Measurements from ENCODE around the gene HSPA5.
"Not testable (repeated sequence)": the region's sequence is repeated elsewhere in the genome, so short reads cannot be mapped to it uniquely, and the experiment has no call there.

The HSPA5 gene

DNA sequence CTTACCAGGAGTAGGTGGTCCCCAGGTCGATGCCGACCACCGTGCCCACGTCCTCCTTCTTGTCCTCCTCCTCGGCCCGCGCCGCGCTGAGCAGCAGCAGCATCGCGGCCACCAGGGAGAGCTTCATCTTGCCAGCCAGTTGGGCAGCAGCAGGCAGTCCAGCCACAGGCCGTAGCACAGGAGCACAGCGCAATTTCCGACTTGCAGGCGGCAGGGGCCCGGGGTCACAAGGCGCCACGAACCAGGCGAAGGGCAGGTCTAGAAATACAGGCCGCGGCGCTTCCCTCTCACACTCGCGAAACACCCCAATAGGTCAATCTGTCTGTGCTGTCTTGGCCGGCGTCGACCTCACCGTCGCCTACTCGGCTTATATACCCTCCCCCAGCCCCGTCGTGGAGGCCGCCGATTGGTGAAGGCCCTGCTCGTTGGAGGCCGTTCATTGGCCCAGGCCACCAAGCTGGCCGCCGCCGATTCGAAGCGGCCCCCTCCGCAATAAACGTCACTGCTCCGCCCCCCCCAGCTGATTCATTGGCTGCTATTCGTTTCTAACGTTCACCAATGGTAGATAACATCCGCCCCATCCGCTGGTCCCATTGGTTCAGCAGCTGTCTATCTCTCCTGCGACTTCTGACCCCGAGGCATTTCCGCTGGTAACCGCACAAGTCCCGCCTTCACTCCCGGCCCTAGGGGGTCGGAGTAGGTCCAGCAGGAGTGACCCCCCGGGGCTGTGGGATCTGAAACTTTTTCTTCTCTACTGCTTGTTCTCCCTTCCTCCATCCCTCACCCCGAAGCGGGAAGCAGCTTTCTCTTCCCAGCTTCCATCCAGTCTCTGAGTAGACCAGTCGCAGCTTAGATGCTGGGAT lies at the start of gene HSPA5:
Gene HSPA5, minus strand, starts transcription at position 344 of the 863 bp plus-strand sequence. Its CDS starts 217 bp downstream, at position 127.
- DNase-seq (ENCODE audit: low spot score), result peak; percentile 100

GRCh38 chr9:125286935-125287433 lies 45.8 kb upstream of the HSPA5 start:
- DNase-seq (ENCODE audit: low spot score), result not testable (repeated sequence)

GRCh38 chr9:125284855-125285254 lies 43.7 kb upstream of the HSPA5 start:
- no peak for DNase-seq (ENCODE audit: low spot score)

DNA sequence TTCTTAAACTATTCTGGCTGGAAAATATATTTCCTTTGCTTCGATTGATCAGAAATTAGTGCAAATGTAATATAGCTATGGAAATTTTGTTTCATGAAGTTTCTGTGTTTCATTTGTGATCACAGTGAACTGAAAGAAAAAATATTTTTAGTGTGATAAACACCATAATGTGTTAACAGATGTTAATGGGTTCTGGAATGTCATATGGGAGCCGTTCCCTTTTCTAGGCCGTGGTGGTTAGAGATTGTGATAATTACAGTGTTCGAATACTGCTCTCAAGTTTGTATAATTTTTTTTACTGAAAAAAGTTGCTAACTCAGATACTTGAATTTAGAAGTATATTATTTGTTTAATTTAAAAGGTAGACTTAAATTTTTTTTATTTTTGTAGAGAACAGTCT lies 39.8 kb upstream of the HSPA5 start:
- DNase-seq (ENCODE audit: low spot score), result no peak

GRCh38 chr9:125277411-125277810 lies 36.3 kb upstream of the HSPA5 start:
- no peak for DNase-seq (ENCODE audit: low spot score)

DNA sequence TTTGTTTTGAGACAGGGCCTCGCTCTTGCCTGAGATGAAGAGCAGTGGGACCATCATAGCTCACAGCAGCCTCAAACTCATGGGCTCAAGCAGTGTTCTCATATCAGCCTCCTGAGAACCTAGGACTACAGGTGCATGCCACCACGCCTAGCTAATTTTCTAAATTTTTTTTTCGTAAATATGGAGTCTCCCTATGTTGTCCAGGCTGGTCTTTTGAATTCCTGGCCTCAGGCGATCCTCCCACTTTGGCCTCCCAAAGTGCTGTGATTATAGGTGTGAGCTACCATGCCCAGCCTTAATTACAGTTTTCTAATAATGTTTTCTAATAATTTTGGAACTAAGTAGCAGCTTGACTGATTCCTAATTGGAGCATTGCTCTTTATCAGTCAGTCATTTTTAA lies 35.6 kb upstream of the HSPA5 start:
- DNase-seq (ENCODE audit: low spot score), result no peak

GRCh38 chr9:125272697-125273096 lies 31.6 kb upstream of the HSPA5 start:
- DNase-seq (ENCODE audit: low spot score), result no peak

DNA sequence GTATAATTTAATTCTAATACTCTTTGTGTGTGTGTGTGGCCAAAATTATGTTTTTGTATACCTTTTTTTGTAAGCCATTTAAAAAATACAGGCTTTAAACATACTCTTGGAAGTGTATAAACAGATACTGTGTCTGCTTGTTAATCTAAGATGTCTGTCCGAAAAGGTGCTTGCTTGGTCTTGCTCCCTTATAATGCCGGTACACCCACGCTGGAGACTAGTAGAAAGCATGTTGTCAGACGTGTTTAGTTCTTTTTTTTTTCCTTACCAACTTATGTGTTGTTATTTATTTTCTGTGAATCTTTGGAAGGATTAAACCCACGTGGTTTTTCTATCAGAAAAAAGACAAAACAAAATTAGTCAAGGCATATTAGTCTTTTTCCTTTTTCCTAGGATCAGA lies 29.9 kb upstream of the HSPA5 start:
- no peak for DNase-seq (ENCODE audit: low spot score)

DNA sequence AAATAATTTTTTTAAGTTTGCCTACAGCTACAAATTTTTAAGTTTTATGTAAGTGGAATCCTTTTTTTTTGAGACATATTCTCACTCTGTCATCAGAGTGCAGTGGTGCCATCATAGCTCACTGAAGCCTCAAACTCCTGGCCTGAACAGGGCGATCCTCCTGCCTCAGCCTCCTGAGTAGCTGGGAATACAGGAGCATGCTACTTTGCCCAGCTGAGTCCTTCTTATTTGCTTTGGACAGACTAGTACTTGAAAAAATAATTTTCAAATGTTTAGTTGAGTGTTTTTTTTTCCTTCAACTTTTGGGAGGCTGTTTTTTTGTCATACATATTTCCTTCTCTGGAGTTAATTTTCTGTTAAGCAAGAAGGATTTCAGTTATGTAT lies 27.9 kb upstream of the HSPA5 start:
- no peak for DNase-seq (ENCODE audit: low spot score)

DNA sequence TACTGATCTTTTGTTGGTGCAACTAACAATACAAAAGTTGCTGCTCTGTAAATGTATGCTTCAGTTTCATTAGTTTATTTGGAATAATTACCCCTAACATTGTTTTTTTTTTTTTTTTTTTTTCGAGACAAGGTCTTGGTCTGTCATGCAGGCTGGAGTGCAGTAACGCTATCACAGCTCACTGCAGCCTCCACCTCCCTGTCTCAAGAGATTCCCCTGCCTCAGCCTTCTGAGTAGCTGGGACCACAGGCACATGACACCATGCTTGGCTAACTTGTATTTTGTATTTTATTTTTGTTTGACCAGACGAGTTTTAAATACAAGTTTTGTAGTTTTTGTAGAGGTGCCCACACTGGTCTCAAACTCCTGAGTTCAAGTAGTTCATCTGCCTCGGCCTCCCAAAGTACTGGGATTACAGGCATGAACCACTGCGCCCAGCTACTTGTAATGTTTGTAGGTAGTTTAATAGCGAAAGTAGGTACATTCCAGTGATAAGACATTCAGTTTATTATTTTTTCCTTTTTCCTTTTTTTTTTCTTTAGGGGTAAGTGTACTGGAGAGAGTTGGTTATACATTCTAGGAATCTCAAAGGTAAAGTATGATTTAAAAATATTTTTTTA lies 27.4 kb upstream of the HSPA5 start:
- DNase-seq (ENCODE audit: low spot score), result no peak

DNA sequence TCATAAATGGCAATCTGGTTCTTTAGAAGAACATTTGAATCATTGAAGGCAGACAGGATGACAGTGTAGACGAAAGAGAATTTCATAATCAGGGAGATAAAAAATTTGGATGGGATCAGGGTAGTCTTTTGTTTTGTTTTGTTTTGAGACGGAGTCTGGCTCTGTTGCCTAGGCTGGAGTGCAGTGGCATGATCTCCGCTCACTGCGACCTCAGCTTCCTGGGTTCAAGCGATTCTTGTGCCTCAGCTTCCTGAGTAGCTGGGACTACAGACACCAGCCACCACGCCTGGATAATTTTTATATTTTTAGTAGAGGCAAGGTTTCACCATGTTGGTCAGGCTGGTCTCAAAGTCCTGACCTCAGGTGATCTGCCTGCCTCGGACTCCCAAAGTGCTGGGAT lies 22.9 kb upstream of the HSPA5 start:
- not testable (repeated sequence) for DNase-seq (ENCODE audit: low spot score)

GRCh38 chr9:125262294-125262991 lies 21.3 kb upstream of the HSPA5 start:
- peak; percentile 59 for DNase-seq (ENCODE audit: low spot score)

DNA sequence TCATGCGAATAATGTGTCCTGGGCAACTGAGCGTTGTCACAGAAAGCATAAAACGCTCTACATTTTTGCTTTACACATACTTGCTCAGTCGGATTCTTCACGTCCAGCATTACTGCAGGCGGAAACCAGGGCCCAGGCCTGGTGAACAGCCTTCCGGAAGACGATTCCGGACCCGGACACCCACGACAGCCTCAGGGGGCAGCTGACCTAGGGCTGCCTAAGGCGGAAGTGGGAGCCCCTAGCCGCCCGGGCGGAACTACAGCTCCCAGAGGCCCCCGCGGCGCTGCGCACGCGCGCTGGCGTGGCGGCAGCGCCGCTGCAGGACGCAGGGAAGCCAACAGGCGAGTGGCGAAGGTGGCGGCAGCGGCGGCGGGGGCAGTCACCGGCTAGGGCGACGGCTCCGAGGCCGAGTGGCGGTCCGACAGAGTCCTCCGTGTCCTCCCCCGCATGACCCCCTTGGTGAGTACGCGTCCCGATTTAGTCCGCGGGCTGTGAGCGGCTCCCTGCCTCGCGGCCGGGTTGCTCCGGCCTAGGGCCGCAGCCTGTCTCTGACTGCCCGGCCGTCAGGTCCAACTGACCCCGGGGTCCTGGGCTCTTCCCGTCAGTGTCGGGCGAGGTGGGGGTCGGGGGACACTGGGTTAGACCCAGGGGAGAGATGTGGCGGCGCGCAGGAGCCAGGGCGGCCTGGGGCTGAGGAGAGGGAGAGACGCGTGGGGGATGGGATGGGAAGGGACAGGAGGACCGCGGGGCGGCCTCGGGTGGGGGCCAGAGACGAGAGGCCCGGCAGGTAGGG lies 20.6 kb upstream of the HSPA5 start, which contains the start of gene GAPVD1:
Gene GAPVD1, plus strand, starts transcription at position 326 of the 793 bp plus-strand sequence. CDS start 37,096 bp downstream, outside the sequence.
- peak; percentile 98 for DNase-seq (ENCODE audit: low spot score)

DNA sequence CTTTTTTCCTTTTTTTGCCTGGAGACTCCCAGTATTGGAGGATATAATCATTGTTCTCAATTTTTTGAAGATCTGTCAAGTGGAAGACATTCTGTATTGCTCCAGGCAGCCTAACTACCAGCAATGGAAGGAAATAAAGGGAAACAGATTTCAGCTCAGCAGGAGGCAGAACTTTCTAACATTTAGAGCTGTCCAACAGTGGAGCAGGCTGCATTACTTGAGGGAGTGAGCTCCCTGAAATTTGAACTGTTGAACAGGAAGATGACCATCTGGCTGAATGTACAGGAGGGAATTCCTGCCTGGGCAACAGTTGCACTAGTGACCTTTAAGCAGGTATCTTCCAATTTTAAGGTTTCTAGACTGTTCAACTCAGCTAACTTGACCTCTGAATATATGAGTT lies 19.4 kb upstream of the HSPA5 start:
- peak; percentile 34 for DNase-seq (ENCODE audit: low spot score)

DNA sequence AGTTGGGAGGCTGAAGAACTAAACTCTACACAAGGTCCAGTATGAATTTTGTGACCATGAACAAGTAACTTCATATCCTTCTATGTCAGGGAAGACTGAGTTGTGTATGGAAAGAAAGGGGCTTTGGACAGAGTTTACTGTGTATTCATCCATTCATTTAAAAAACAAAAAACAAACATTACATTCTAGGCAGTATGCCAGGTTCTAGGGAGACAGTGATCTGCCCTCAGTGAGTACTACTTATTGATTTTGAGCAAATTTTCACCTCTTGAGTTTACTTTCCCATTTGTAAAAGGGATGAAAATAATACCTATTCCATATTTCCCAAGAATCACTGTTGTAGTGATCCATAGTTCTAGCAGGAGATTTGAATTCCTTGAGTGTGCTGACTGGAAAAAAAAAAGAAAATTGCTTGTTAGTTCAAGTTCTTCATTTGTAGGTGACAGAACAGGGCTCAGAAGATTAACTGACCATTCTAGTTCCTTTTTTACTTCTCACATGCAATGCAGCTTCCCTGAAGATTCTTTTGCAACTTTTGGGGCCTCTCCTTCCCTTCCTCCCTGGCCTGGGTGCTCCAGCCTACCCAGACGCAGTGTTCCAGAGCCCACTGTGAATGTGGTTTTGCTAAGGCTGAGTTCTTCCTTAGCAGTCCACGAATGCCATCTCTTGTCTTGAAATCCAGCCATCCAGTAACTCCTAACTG lies 17.8 kb upstream of the HSPA5 start:
- no peak for DNase-seq (ENCODE audit: low spot score)

DNA sequence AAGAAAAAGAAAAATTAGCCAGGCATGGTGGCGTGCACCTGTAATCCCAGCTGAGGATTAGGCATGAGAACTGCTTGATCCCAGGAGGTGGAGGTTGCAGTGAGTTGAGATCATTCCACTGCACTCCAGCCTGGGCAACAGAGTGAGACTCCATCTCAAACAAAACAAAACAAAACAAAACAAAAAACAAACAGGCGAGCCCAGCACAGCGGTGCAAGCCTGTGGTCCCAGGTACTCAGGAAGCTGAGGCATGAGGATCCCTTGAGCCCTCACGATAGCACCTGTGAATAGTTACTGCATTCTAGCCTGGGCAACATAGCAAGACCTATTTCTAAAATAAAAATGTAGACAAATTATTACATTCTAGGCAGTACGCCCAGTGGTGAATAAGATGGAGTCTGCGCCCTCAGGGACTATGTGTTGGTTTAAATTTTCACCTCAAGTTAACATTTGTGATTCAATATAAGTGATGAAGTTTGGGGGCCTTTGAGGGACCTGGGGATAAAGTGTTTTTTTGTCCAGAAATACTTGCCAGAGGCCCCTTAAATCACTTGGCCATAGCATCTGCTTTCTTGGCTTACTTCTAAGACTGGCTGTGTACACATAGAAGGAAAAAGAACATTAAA lies 17.1 kb upstream of the HSPA5 start:
- DNase-seq (ENCODE audit: low spot score), result no peak

GRCh38 chr9:125255781-125256391 lies 14.7 kb upstream of the HSPA5 start:
- DNase-seq (ENCODE audit: low spot score), result peak; percentile 60

DNA sequence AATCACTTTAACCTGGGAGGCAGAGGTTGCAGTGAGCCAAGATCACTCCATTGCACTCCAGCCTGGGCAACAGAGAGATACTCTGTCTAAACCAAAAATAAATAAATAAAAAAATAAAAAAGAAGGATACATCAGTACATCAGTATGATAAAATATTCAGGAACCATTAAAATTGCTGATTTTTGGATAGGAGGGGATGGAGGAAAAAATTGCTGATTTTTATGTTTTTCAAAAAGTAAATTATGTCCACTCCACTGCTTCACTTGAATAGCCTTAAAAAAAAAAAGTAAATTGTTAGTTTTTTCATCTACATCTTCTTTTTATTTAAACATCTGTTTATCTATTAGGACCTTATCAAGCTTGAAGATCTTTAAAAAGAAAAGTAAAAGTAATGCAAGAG lies 13.1 kb upstream of the HSPA5 start:
- DNase-seq (ENCODE audit: low spot score), result no peak

DNA sequence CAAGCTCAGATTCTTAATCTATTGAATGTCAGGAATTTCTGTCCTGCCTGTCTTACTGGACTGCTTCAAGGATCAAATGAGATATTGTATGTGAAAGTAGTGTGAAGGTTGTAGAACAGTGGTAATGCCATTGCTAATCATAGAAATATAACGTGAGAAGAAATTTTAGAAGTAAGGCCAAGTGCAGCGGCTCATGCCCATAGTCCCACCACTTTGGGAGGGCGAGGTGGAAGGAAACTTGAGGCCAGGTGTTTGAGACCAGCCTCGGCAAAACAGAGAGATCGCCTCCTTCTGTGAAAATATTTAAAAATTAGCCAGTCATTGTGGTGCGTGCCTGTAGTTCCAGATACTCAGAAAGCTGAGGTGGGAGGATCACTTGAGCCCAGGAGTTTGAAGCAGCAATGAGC lies 5.1 kb upstream of the HSPA5 start:
- DNase-seq (ENCODE audit: low spot score), result no peak

GRCh38 chr9:125243792-125244260 lies 2.7 kb upstream of the HSPA5 start:
- DNase-seq (ENCODE audit: low spot score), result no peak
